Measurements from ENCODE around the gene IVNS1ABP. TPM values are rescaled to one million over a fixed set of nuclear protein-coding genes. Genes with fewer than 3 reads are reported as not detected.
"Not testable (repeated sequence)": the region's sequence is repeated elsewhere in the genome, so short reads cannot be mapped to it uniquely, and the experiment has no call there.

Gene IVNS1ABP
- total RNA-seq, 5 donors from 2014 or later (not counting 1 experiment from before 2014, with no cell fraction given): 125 to 292 (median 136) TPM

GRCh38 chr1:185263292-185263691 lies 53.8 kb downstream of the IVNS1ABP start:
- Mint-ChIP-seq H3K9me3 (peaks cover 0 to 4% (median 0%) of the 10 kb centered on the region in 3 donors), H3K4me3 (no peak overlapping the region), H3K4me1 (peaks cover 8 to 17% (median 9%) of the 10 kb centered on the region in 3 donors), H3K27me3 (no peaks in the 10 kb centered on the region), H3K27ac (peak overlapping the region in 1 of 2 donors; percentile 11), H3K36me3 (peaks cover 19% of the 10 kb centered on the region)
- Histone ChIP-seq H3K27ac (ENCODE audit: low read length) (no peak overlapping the region), H3K4me1 (ENCODE audit: control insufficient read depth in 1 of 2, extremely low read depth in 1 of 2, insufficient read depth in 2 of 2, low read length in 2 of 2) (no peaks in the 10 kb centered on the region), H3K27me3 (replicated peaks in 1 of 2; ENCODE audit: control insufficient read depth in 2 of 2, extremely low read depth in 1 of 2, insufficient read depth in 2 of 2, low read length in 1 of 2) (no peaks in the 10 kb centered on the region), H3K4me3 (ENCODE audit: control insufficient read depth in 1 of 2, extremely low read depth in 1 of 2, low read length in 1 of 2) (no peak overlapping the region), H3K9me3 (no peaks in the 10 kb centered on the region), H3K36me3 (ENCODE audit: control insufficient read depth in 2 of 2, extremely low read depth in 1 of 2, insufficient read depth in 1 of 2, low read length in 1 of 2) (no peaks in the 10 kb centered on the region)
- ChIA-PET POLR2A (no interaction called here), CTCF (no interaction called here)
- ATAC-seq (replicated peaks in 1 of 4) (no peak), DNase-seq (no peak)
- WGBS (ENCODE audit: insufficient coverage): no CpG with 5 or more reads among the region's 3 CpGs

- H3K9me3 Mint-ChIP-seq: peaks cover 0 to 4% (median 0%) of the 10 kb centered on the region in 3 donors
- Histone ChIP-seq H3K4me3 (ENCODE audit: control insufficient read depth in 1 of 2, extremely low read depth in 1 of 2, low read length in 1 of 2) (no peak overlapping the region), H3K27me3 (replicated peaks in 1 of 2; ENCODE audit: control insufficient read depth in 2 of 2, extremely low read depth in 1 of 2, insufficient read depth in 2 of 2, low read length in 1 of 2) (no peaks in the 10 kb centered on the region), H3K27ac (ENCODE audit: low read length) (no peak overlapping the region), H3K4me1 (ENCODE audit: control insufficient read depth in 1 of 2, extremely low read depth in 1 of 2, insufficient read depth in 2 of 2, low read length in 2 of 2) (peaks cover 0 to 3% of the 10 kb centered on the region in 2 experiments), H3K9me3 (no peaks in the 10 kb centered on the region), H3K36me3 (ENCODE audit: control insufficient read depth in 2 of 2, extremely low read depth in 1 of 2, insufficient read depth in 1 of 2, low read length in 1 of 2) (no peaks in the 10 kb centered on the region)
- DNase-seq (no peak), ATAC-seq (replicated peaks in 1 of 4) (no peak)
- H3K27me3 Mint-ChIP-seq: no peaks in the 10 kb centered on the region
- peaks cover 15 to 25% (median 19%) of the 10 kb centered on the region in 3 donors for H3K4me1 Mint-ChIP-seq
- H3K36me3 Mint-ChIP-seq: peaks cover 19% of the 10 kb centered on the region
- CTCF ChIA-PET: no interaction called here
- POLR2A ChIA-PET: no interaction called here
- H3K4me3 Mint-ChIP-seq: no peak overlapping the region
- no peak overlapping the region for H3K27ac Mint-ChIP-seq
- WGBS (ENCODE audit: insufficient coverage): no CpG with 5 or more reads among the region's 1 CpG
Observed at GRCh38 chr1:185262151-185262550, 54.9 kb downstream of the IVNS1ABP start.

- DNase-seq (no peak), ATAC-seq (replicated peaks in 1 of 4) (no peak)
- Histone ChIP-seq H3K9me3 (no peaks in the 10 kb centered on the region), H3K27me3 (replicated peaks in 1 of 2; ENCODE audit: control insufficient read depth in 2 of 2, extremely low read depth in 1 of 2, insufficient read depth in 2 of 2, low read length in 1 of 2) (no peaks in the 10 kb centered on the region), H3K4me3 (ENCODE audit: control insufficient read depth in 1 of 2, extremely low read depth in 1 of 2, low read length in 1 of 2) (no peak overlapping the region), H3K36me3 (ENCODE audit: control insufficient read depth in 2 of 2, extremely low read depth in 1 of 2, insufficient read depth in 1 of 2, low read length in 1 of 2) (no peaks in the 10 kb centered on the region), H3K27ac (ENCODE audit: low read length) (no peak overlapping the region), H3K4me1 (ENCODE audit: control insufficient read depth in 1 of 2, extremely low read depth in 1 of 2, insufficient read depth in 2 of 2, low read length in 2 of 2) (peaks cover 0 to 3% of the 10 kb centered on the region in 2 experiments)
- Mint-ChIP-seq H3K27me3 (no peaks in the 10 kb centered on the region), H3K9me3 (peaks cover 0 to 4% (median 0%) of the 10 kb centered on the region in 3 donors), H3K4me3 (no peak overlapping the region), H3K27ac (no peak overlapping the region), H3K4me1 (peaks cover 20 to 30% (median 24%) of the 10 kb centered on the region in 3 donors), H3K36me3 (peaks cover 19% of the 10 kb centered on the region)
- POLR2A ChIA-PET: interaction anchor here in 1 of 2 donors (0.6 kb wide), 1 partner anchor 78 kb away, joined by 15 read pairs; no protein-coding TSS in a partner anchor
- CTCF ChIA-PET: no interaction called here
- no CpG with 5 or more reads among the region's 1 CpG for WGBS (ENCODE audit: insufficient coverage)
Observed at GRCh38 chr1:185260611-185261010, 56.4 kb downstream of the IVNS1ABP start.

- no peaks in the 10 kb centered on the region for H3K27me3 Mint-ChIP-seq
- H3K4me3 ChIP-seq (ENCODE audit: control insufficient read depth in 1 of 2, extremely low read depth in 1 of 2, low read length in 1 of 2): no peak overlapping the region
- peaks cover 0 to 3% of the 10 kb centered on the region in 2 experiments for H3K4me1 ChIP-seq (ENCODE audit: control insufficient read depth in 1 of 2, extremely low read depth in 1 of 2, insufficient read depth in 2 of 2, low read length in 2 of 2)
- ATAC-seq (replicated peaks in 1 of 4) (no peak), DNase-seq (no peak)
- peaks cover 0 to 4% (median 4%) of the 10 kb centered on the region in 3 donors for H3K9me3 Mint-ChIP-seq
- WGBS (ENCODE audit: insufficient coverage): 100% methylated on average over 1 of the region's 1 CpG
- POLR2A ChIA-PET: no interaction called here
- H3K36me3 ChIP-seq (ENCODE audit: control insufficient read depth in 2 of 2, extremely low read depth in 1 of 2, insufficient read depth in 1 of 2, low read length in 1 of 2): no peaks in the 10 kb centered on the region
- peak overlapping the region in 1 of 3 donors; percentile 62 for H3K4me3 Mint-ChIP-seq
- H3K27me3 ChIP-seq (replicated peaks in 1 of 2; ENCODE audit: control insufficient read depth in 2 of 2, extremely low read depth in 1 of 2, insufficient read depth in 2 of 2, low read length in 1 of 2): no peaks in the 10 kb centered on the region
- H3K4me1 Mint-ChIP-seq: peaks cover 20 to 30% (median 24%) of the 10 kb centered on the region in 3 donors
- H3K36me3 Mint-ChIP-seq: peaks cover 19% of the 10 kb centered on the region
- H3K27ac Mint-ChIP-seq: peak overlapping the region in 1 of 2 donors; percentile 8
- CTCF ChIA-PET: no interaction called here
- H3K9me3 ChIP-seq: no peaks in the 10 kb centered on the region
- H3K27ac ChIP-seq (ENCODE audit: low read length): no peak overlapping the region
Observed at GRCh38 chr1:185258676-185259075, 58.4 kb downstream of the IVNS1ABP start.

- H3K4me3 ChIP-seq (ENCODE audit: control insufficient read depth in 1 of 2, extremely low read depth in 1 of 2, low read length in 1 of 2): no peak overlapping the region
- H3K4me1 ChIP-seq (ENCODE audit: control insufficient read depth in 1 of 2, extremely low read depth in 1 of 2, insufficient read depth in 2 of 2, low read length in 2 of 2): peaks cover 0 to 3% of the 10 kb centered on the region in 2 experiments
- no peaks in the 10 kb centered on the region for H3K9me3 ChIP-seq
- H3K27me3 ChIP-seq (replicated peaks in 1 of 2; ENCODE audit: control insufficient read depth in 2 of 2, extremely low read depth in 1 of 2, insufficient read depth in 2 of 2, low read length in 1 of 2): no peaks in the 10 kb centered on the region
- ChIA-PET CTCF (no interaction called here), POLR2A (no interaction called here)
- Mint-ChIP-seq H3K4me1 (peaks cover 20 to 30% (median 24%) of the 10 kb centered on the region in 3 donors), H3K36me3 (peaks cover 19% of the 10 kb centered on the region), H3K27me3 (no peaks in the 10 kb centered on the region), H3K27ac (peak overlapping the region; percentile 34 to 58), H3K4me3 (peak overlapping the region in 2 of 3 donors; percentile 62 to 64), H3K9me3 (peaks cover 0 to 4% (median 4%) of the 10 kb centered on the region in 3 donors)
- ATAC-seq (replicated peaks in 1 of 4) (no peak), DNase-seq (no peak)
- no peak overlapping the region for H3K27ac ChIP-seq (ENCODE audit: low read length)
- H3K36me3 ChIP-seq (ENCODE audit: control insufficient read depth in 2 of 2, extremely low read depth in 1 of 2, insufficient read depth in 1 of 2, low read length in 1 of 2): no peaks in the 10 kb centered on the region
- no CpG with 5 or more reads among the region's 2 CpGs for WGBS (ENCODE audit: insufficient coverage)
Observed at GRCh38 chr1:185257950-185258208, 59.2 kb downstream of the IVNS1ABP start.

- H3K27me3 ChIP-seq (replicated peaks in 1 of 2; ENCODE audit: control insufficient read depth in 2 of 2, extremely low read depth in 1 of 2, insufficient read depth in 2 of 2, low read length in 1 of 2); H3K27me3 Mint-ChIP-seq; POLR2A ChIA-PET; H3K4me3 ChIP-seq (ENCODE audit: control insufficient read depth in 1 of 2, extremely low read depth in 1 of 2, low read length in 1 of 2); H3K4me1 ChIP-seq (ENCODE audit: control insufficient read depth in 1 of 2, extremely low read depth in 1 of 2, insufficient read depth in 2 of 2, low read length in 2 of 2); H3K36me3 ChIP-seq (ENCODE audit: control insufficient read depth in 2 of 2, extremely low read depth in 1 of 2, insufficient read depth in 1 of 2, low read length in 1 of 2); H3K27ac ChIP-seq (ENCODE audit: low read length); DNase-seq; H3K9me3 ChIP-seq; CTCF ChIA-PET; ATAC-seq (replicated peaks in 1 of 4); H3K9me3 Mint-ChIP-seq: not testable (repeated sequence)
- Mint-ChIP-seq H3K4me3 (peak overlapping the region; percentile 43 to 64 (median 62)), H3K36me3 (peaks cover 19% of the 10 kb centered on the region), H3K27ac (peak overlapping the region; percentile 78 to 87), H3K4me1 (peaks cover 20 to 30% (median 24%) of the 10 kb centered on the region in 3 donors)
- 80% methylated on average over 2 of the region's 32 CpGs for WGBS (ENCODE audit: insufficient coverage)
Observed at GRCh38 chr1:185257116-185257949, 59.7 kb downstream of the IVNS1ABP start.

Data from T-cell (primary cell).